ENCODE measurements around the gene ASB8. TPM values are rescaled to one million over a fixed set of nuclear protein-coding genes. Genes with fewer than 3 reads are reported as not detected.

Gene ASB8
- total and polyA plus RNA-seq, 9 of the 15 experiments (the other 6 are each of a cell fraction or from before 2014, with no cell fraction given) = 13.3 to 29.0 (median 19.6) TPM

DNA sequence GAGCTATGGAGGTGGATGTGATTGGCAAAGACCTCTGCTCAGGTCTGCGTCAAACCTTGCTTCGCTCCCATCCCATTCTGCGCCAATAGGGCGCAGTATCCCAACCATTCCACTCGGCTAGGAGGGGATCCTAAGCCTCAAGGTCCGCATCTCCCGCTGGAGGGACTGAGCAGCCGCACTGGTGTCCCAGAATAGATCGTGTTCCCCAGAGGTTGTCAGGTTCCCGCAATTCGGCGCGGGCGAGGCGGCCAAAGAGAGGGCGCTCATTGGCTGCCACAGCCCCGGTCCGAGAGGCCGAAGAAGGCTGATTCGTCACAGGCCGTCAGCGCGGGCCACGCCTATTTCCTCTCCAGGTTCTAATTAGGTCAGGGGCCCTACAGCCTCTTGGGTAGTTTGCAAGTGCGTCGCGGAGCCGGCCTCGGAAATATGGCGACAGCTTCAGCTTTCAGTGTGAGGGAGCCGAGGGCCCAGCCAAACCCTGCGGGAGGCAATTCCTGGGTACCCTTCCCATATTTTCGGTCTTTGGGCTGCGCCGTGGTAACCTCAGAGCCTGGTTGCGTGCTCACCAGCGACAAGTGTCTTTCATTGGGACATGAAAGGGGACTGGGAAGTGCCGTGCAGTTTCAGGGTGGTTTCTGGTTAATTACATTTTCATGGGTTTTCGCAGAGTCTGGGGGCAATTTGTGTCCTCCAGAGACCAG is 40.8 kb upstream of the ASB8 start (continued):
- TF ChIP-seq, protein P1, sequence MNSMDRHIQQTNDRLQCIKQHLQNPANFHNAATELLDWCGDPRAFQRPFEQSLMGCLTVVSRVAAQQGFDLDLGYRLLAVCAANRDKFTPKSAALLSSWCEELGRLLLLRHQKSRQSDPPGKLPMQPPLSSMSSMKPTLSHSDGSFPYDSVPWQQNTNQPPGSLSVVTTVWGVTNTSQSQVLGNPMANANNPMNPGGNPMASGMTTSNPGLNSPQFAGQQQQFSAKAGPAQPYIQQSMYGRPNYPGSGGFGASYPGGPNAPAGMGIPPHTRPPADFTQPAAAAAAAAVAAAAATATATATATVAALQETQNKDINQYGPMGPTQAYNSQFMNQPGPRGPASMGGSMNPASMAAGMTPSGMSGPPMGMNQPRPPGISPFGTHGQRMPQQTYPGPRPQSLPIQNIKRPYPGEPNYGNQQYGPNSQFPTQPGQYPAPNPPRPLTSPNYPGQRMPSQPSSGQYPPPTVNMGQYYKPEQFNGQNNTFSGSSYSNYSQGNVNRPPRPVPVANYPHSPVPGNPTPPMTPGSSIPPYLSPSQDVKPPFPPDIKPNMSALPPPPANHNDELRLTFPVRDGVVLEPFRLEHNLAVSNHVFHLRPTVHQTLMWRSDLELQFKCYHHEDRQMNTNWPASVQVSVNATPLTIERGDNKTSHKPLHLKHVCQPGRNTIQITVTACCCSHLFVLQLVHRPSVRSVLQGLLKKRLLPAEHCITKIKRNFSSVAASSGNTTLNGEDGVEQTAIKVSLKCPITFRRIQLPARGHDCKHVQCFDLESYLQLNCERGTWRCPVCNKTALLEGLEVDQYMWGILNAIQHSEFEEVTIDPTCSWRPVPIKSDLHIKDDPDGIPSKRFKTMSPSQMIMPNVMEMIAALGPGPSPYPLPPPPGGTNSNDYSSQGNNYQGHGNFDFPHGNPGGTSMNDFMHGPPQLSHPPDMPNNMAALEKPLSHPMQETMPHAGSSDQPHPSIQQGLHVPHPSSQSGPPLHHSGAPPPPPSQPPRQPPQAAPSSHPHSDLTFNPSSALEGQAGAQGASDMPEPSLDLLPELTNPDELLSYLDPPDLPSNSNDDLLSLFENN (IDR thresholded peaks at IDR 0.05; ENCODE audit: low read depth in 2 of 2, low read length in 2 of 2) = no peak
- TF ChIP-seq, protein P2, sequence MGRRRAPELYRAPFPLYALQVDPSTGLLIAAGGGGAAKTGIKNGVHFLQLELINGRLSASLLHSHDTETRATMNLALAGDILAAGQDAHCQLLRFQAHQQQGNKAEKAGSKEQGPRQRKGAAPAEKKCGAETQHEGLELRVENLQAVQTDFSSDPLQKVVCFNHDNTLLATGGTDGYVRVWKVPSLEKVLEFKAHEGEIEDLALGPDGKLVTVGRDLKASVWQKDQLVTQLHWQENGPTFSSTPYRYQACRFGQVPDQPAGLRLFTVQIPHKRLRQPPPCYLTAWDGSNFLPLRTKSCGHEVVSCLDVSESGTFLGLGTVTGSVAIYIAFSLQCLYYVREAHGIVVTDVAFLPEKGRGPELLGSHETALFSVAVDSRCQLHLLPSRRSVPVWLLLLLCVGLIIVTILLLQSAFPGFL (CRISPR knock-in tag; IDR thresholded peaks at IDR 0.05) = no peak
- peak; percentile 92 for TF ChIP-seq CXXC5 (CRISPR knock-in tag; IDR thresholded peaks at IDR 0.05)
- TF ChIP-seq ADNP (tag; IDR thresholded peaks at IDR 0.05) = no peak
- no peak; the same call in 1 of the 2 replicates for TF ChIP-seq FOSL1 (tag; conservative IDR thresholded peaks at IDR 0.05)
- TF ChIP-seq JUN (IDR thresholded peaks at IDR 0.05; ENCODE audit: borderline replicate concordance, low read depth, low read length) = no peak
- no peak for TF ChIP-seq JUN (CRISPR knock-in tag; IDR thresholded peaks at IDR 0.05; ENCODE audit: borderline replicate concordance)
- TF ChIP-seq SLC30A9 (CRISPR knock-in tag; IDR thresholded peaks at IDR 0.05) = no peak
- no peak for TF ChIP-seq BRCA1 (IDR thresholded peaks at IDR 0.05)
- TF ChIP-seq BRCA1 (CRISPR knock-in tag; IDR thresholded peaks at IDR 0.05) = no peak
- 0 out of 2 replicates have a peak, but pooled peaks have one; percentile 27 for TF ChIP-seq TOE1 (IDR thresholded peaks at IDR 0.05; ENCODE audit: borderline replicate concordance)
- no peak for TF ChIP-seq TOE1 (CRISPR knock-in tag; IDR thresholded peaks at IDR 0.05; ENCODE audit: borderline replicate concordance, low read depth)
- peak; percentile 61 to 94 (median 85) for TF ChIP-seq YY1 (IDR thresholded peaks at IDR 0.05; ENCODE audit: borderline replicate concordance in 1 of 3, control insufficient read depth in 1 of 3, extremely low read depth in 1 of 3, insufficient read depth in 3 of 3, insufficient read length in 1 of 3, insufficient replicate concordance in 2 of 3, low read depth in 1 of 3, low read length in 2 of 3)
- TF ChIP-seq ATF1 (CRISPR knock-in tag; IDR thresholded peaks at IDR 0.05) = no peak; the same call in 1 of the 2 replicates
- TF ChIP-seq ATF1 (tag; IDR thresholded peaks at IDR 0.05) = peak; percentile 93
- no peak for TF ChIP-seq HLTF (IDR thresholded peaks at IDR 0.05)
- TF ChIP-seq, protein P3, sequence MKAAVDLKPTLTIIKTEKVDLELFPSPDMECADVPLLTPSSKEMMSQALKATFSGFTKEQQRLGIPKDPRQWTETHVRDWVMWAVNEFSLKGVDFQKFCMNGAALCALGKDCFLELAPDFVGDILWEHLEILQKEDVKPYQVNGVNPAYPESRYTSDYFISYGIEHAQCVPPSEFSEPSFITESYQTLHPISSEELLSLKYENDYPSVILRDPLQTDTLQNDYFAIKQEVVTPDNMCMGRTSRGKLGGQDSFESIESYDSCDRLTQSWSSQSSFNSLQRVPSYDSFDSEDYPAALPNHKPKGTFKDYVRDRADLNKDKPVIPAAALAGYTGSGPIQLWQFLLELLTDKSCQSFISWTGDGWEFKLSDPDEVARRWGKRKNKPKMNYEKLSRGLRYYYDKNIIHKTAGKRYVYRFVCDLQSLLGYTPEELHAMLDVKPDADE (conservative IDR thresholded peaks at IDR 0.05; ENCODE audit: control insufficient read depth, low read depth, low read length) = peak; percentile 25; the same call in 1 of the 2 replicates
- no peak for TF ChIP-seq ZNF644 (tag; IDR thresholded peaks at IDR 0.05; ENCODE audit: low read depth)
- peak; percentile 80 for TF ChIP-seq GTF2E2 (tag; IDR thresholded peaks at IDR 0.05)
- no peak for TF ChIP-seq ZEB2 (IDR thresholded peaks at IDR 0.05)
- TF ChIP-seq, protein P4, sequence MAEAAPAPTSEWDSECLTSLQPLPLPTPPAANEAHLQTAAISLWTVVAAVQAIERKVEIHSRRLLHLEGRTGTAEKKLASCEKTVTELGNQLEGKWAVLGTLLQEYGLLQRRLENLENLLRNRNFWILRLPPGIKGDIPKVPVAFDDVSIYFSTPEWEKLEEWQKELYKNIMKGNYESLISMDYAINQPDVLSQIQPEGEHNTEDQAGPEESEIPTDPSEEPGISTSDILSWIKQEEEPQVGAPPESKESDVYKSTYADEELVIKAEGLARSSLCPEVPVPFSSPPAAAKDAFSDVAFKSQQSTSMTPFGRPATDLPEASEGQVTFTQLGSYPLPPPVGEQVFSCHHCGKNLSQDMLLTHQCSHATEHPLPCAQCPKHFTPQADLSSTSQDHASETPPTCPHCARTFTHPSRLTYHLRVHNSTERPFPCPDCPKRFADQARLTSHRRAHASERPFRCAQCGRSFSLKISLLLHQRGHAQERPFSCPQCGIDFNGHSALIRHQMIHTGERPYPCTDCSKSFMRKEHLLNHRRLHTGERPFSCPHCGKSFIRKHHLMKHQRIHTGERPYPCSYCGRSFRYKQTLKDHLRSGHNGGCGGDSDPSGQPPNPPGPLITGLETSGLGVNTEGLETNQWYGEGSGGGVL (CRISPR knock-in tag; IDR thresholded peaks at IDR 0.05) = no peak
